GM21381 (cell line): ENCODE results near the gene FAM89A.

Source experiments
- ATAC-seq: cut with Tn5 transposase; IDR thresholded peaks from one replicate; pipeline ENCODE4 v1.9.1; 2021; ENCODE audit warnings: mild to moderate bottlenecking, moderate library complexity; ENCODE audit not compliant: unreplicated experiment

The FAM89A gene

DNA sequence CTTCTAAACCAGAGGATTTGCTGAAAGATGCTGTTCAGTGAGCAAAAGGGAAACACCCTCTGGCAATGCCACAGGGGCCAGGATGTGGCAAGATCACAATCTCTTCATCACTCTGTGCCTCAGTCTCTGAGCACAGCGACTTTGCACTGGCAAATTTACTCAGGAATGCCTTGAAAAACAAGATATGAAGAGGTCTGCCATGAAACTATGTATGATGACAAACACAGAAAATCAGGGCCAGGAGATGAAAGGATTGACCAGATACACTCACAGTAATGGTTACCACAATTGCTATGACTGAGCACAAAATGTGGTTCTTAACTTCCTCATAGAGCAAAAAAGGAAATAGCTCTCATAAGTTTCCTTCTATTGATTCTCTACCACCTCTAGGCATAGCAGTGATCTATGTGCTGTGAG, 67.2 kb downstream of the FAM89A start:
- ATAC-seq, result peak; percentile 73

DNA sequence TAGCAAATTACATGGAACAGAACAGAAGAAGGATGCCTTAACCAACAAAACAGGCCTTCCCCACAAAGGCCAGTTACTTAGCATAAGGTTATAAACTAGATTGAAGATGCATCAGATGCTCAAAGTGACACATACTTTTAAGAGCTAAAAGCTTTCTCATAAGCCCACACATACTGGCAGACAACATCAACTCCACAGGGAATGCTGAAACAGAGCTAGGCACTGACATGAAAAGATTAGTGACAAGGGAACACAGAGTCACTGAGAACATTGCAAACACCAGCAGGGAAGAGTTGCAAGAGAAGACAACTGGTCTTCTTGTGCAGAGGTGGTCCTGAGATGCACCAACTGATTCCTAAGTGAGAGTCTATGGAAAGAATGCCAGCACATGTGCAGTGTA, 68.3 kb downstream of the FAM89A start:
- no peak for ATAC-seq

DNA sequence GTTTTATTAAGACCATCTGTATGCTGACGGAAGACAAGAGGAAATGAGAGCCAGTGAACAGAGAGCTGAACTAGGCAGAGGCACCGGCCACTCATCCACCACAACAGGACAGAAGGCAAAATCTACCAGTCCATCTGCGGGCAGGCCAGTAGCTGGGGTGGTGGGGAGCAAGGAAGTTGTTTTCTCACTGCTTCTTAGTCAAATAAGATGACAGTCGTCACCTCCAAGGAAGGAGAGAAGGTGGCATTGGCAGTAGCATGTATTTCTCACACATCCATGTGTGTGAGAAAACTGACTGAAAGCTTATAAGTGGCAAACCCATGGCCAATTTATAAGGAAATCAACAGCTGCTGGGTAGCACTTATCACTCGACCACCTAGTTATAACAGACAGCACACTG, 69.6 kb downstream of the FAM89A start:
- ATAC-seq, result no peak
